HepG2 (cell line): Measurements from ENCODE around the gene RPS8. TPM values are rescaled to one million over a fixed set of nuclear protein-coding genes. Genes with fewer than 3 reads are reported as not detected.
A peak's percentile ranks its signal among the peaks of the same experiment; 100 is the strongest.

Experiments used
- POLR2A ChIP-seq, 2 experiments: IDR thresholded peaks; 2 replicates each; pipeline ENCODE4 v1.6.1; 2011; ENCODE audit warnings: low read depth in 2 of 2, low read length in 2 of 2, mild to moderate bottlenecking in 1 of 2, moderate library complexity in 1 of 2; ENCODE audit not compliant: insufficient read depth in 1 of 2
- RARA ChIP-seq: IDR thresholded peaks from 2 replicates; pipeline ENCODE4 v1.6.1; 2016; ENCODE audit warnings: missing genetic modification reagents, missing compliant biosample characterization
- SAP130 ChIP-seq: IDR thresholded peaks from 2 replicates; pipeline ENCODE4 v1.6.1; 2016; ENCODE audit warnings: low read depth
- ZBTB21 ChIP-seq: sonication (generic); formaldehyde crosslinking; IDR thresholded peaks from 2 replicates; pipeline ENCODE4 v1.4.0; 2020; ENCODE audit warnings: missing genetic modification reagents
- ZNF20 ChIP-seq: sonication (generic); formaldehyde crosslinking; IDR thresholded peaks from 2 replicates; pipeline ENCODE4 v1.4.0; 2020; ENCODE audit warnings: mild to moderate bottlenecking, moderate library complexity, missing genetic modification reagents
- ZNF225 ChIP-seq: sonication (generic); formaldehyde crosslinking; IDR thresholded peaks from 2 replicates; pipeline ENCODE4 v1.4.0; 2020; ENCODE audit warnings: mild to moderate bottlenecking, missing genetic modification reagents
- polyA plus RNA-seq, 8 experiments: library from polyadenylated mRNA; depleted of rRNA in 3 of 8; stranded (reverse) in 7 of 8; unstranded in 1 of 8; fragments of >200 nt; fragmentation: Illumina TruSeq in 4 of 8; extraction: Trizol in 4 of 8; gene quantifications; 2 replicates each; pipeline versions ENCODE4 v1.2.1 to v1.2.3, GENCODE V29; 2011 to 2016; ENCODE audit warnings: low read depth in 4 of 8, missing spikeins in 1 of 8, mixed read lengths in 1 of 8; ENCODE audit not compliant: insufficient read depth in 1 of 8
- total RNA-seq, 5 experiments: library from RNA; depleted of rRNA; stranded (reverse); fragments of >200 nt; fragmentation: Illumina TruSeq; extraction: Trizol; gene quantifications; 2 replicates each; pipeline ENCODE4 v1.2.3, GENCODE V29; 2016; ENCODE audit warnings: low read depth in 1 of 5
- TF ChIP-seq, protein P1 (sequence below): sonication (generic); formaldehyde crosslinking; IDR thresholded peaks from 2 replicates; pipeline ENCODE4 v1.5.0; 2020; ENCODE audit warnings: mild to moderate bottlenecking, missing genetic modification reagents, borderline replicate concordance
- TF ChIP-seq, protein P2 (sequence below): sonication (generic); formaldehyde crosslinking; IDR thresholded peaks from 2 replicates; pipeline ENCODE4 v1.8.0; 2022; ENCODE audit warnings: missing genetic modification reagents, mild to moderate bottlenecking, borderline replicate concordance

The RPS8 gene
- total and polyA plus RNA-seq, 2 of the 13 experiments (the other 11 are each of a cell fraction or from before 2014, with no cell fraction given) = 2,628 to 2,822 TPM

DNA sequence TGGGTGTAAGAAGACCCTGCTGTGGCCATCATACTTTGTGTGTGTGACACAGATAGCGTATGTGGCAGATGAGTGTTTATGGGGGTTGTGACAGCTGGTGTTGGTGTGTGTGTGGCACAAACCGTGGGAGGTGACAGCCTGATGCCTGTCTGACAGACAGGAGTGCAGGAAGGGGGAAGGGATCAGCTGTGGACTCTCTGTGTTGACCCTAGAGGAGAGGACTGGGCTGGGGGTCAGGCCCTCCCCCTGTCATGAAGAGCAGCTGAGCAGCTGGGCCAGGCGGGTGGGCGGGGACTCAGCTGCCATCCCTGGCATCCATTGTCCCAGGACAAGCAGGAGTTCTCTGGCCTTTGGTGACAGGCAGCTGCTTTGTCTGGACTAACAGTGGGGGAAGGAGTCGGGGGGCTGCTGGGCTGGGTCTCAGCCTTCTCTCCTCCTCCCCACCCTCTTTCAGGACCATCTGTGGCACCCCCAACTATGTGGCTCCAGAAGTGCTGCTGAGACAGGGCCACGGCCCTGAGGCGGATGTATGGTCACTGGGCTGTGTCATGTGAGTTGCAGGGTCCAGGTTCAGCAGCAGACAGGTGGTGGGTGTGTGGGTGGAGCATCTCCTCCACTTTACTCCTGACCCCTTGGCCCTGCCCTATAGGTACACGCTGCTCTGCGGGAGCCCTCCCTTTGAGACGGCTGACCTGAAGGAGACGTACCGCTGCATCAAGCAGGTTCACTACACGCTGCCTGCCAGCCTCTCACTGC lies 27.1 kb downstream of the RPS8 start (continued):
- TF ChIP-seq POLR2A (IDR thresholded peaks at IDR 0.05; ENCODE audit: insufficient read depth in 1 of 2, low read depth in 2 of 2, low read length in 2 of 2) = 0 out of 4 replicates have a peak, but pooled peaks of 1 of the 2 experiments have one; percentile 34
- no peak for TF ChIP-seq ZNF20 (CRISPR knock-in tag)
- 0 out of 2 replicates have a peak, but pooled peaks have one; percentile 15 for TF ChIP-seq RARA (CRISPR knock-in tag)
- TF ChIP-seq ZBTB21 (CRISPR knock-in tag) = no peak
- TF ChIP-seq, protein P1, sequence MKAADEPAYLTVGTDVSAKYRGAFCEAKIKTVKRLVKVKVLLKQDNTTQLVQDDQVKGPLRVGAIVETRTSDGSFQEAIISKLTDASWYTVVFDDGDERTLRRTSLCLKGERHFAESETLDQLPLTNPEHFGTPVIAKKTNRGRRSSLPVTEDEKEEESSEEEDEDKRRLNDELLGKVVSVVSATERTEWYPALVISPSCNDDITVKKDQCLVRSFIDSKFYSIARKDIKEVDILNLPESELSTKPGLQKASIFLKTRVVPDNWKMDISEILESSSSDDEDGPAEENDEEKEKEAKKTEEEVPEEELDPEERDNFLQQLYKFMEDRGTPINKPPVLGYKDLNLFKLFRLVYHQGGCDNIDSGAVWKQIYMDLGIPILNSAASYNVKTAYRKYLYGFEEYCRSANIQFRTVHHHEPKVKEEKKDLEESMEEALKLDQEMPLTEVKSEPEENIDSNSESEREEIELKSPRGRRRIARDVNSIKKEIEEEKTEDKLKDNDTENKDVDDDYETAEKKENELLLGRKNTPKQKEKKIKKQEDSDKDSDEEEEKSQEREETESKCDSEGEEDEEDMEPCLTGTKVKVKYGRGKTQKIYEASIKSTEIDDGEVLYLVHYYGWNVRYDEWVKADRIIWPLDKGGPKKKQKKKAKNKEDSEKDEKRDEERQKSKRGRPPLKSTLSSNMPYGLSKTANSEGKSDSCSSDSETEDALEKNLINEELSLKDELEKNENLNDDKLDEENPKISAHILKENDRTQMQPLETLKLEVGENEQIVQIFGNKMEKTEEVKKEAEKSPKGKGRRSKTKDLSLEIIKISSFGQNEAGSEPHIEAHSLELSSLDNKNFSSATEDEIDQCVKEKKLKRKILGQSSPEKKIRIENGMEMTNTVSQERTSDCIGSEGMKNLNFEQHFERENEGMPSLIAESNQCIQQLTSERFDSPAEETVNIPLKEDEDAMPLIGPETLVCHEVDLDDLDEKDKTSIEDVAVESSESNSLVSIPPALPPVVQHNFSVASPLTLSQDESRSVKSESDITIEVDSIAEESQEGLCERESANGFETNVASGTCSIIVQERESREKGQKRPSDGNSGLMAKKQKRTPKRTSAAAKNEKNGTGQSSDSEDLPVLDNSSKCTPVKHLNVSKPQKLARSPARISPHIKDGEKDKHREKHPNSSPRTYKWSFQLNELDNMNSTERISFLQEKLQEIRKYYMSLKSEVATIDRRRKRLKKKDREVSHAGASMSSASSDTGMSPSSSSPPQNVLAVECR (CRISPR knock-in tag) = peak; percentile 27; the same call in 1 of the 2 replicates
- 0 out of 2 replicates have a peak, but pooled peaks have one; percentile 10 for TF ChIP-seq ZNF225 (CRISPR knock-in tag)
- TF ChIP-seq SAP130 (CRISPR knock-in tag) = peak; percentile 68
- TF ChIP-seq, protein P2, sequence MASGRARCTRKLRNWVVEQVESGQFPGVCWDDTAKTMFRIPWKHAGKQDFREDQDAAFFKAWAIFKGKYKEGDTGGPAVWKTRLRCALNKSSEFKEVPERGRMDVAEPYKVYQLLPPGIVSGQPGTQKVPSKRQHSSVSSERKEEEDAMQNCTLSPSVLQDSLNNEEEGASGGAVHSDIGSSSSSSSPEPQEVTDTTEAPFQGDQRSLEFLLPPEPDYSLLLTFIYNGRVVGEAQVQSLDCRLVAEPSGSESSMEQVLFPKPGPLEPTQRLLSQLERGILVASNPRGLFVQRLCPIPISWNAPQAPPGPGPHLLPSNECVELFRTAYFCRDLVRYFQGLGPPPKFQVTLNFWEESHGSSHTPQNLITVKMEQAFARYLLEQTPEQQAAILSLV = no peak
- TF ChIP-seq, all 625 proteins: peak for 13
